Stimulated activated CD4-positive, alpha-beta T cell treated with anti-CD3 and anti-CD28 coated beads, TNF-alpha, amount 100 ng/mL, for 24 hours (primary cell): Measurements from ENCODE around the gene BTK.
A peak's percentile ranks its signal among the peaks of the same experiment; 100 is the strongest.

Experiments
- DNase-seq, 3 experiments: peaks; one replicate each; pipeline ENCODE4 v3.0.0-alpha.2; 2020; ENCODE audit warnings: low read depth in 3 of 3

BTK gene

DNA sequence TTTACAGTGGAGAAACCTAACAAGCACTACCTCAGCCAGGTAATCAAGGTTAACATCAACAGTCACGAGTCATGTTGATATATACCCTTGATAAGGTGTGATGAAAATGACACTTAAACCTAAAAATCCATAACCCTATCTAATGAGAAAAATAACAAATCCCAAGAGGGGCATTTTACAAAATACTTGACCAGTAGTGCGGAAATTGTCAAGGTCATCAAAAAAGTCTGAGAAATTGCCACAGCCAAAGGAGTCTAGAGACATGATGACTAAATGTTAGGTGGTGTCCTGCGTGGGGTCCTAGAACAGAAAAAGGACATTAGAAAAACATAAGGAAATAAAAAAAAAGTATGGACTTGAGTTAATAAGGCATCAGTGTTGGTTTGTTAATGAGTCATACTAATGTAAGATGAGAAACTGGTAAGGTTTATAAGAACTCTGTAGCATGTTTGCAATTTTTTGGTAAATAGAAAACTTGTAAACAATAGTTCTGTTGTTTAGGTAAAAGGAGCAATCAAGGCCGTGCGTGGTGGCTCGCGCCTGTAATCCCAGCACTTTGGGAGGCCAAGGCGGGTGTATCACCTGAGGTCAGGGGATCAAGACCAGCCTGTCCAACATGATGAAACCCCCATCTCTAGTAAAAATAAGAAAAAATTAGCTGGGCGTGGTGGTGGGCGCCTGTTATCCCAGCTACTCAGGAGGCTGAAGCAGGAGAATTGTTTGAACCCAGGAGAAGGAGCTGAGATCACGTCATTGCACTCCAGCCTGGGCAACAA is 7.7 kb upstream of the BTK start:
- DNase-seq: no peak

DNA sequence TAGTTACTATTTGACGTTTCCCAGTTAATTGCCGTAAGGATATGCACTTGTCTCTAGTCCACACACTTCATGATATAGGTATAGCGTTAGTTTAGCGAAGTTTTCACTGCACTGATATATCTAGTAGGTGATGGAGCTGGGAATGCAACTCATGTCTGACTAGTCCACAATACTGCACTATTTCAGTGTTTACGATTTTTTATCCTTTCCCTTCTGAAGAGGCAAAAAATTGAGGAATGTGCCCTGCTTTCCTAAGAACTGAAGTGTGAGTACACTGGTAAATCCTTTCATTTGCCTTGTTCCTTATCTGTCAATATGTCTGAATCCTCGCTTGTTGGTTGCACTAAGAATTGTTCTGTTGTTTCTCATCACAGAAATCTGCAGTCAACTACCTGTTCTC is 5.8 kb upstream of the BTK start:
- no peak for DNase-seq

DNA sequence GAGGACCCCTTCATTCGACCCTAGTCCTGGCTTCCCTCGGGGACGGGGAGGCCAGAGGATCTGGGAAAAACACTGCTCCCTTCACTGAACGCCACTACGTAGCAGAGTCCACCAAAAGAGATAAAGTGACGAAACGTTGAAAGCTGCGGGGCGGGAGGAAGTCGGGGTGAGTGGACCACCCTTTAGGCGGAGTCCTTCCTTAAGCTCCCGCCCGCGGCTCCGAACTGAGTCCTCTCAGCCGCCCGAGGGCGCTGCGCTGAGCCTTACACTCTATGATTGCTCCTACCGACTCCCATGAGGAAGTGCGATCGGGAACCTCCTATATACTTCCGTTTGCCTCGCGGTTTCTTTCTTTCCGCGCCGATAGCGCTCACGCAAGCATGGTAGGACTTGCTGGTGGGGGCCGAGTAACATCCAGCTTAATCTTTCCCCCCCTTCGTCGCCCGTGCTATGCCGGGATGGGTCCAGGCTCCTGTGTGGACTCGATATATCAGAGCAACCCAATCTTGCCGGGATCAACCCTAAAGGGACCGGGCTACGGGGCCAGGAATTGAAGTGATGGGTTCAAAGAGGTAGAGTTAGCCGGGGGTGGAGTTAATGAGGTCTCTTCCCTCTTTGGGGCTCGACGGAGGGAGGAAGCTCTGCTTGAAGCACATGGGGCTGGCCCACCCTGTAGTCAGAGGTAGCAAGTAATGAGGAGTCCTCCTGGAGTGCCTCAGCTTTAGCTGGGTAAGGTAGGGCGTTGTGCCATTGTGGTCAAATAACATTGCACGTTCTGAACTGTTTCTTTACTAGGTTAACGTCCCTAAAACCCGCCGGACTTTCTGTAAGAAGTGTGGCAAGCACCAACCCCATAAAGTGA is 4.9 kb upstream of the BTK start, which contains the start of gene RPL36A:
TSS of gene RPL36A (plus strand) at position 348 of the 862 bp plus-strand sequence. CDS start at position 381, 33 bp downstream.
- peak; percentile 56 to 81 (median 71) for DNase-seq

DNA sequence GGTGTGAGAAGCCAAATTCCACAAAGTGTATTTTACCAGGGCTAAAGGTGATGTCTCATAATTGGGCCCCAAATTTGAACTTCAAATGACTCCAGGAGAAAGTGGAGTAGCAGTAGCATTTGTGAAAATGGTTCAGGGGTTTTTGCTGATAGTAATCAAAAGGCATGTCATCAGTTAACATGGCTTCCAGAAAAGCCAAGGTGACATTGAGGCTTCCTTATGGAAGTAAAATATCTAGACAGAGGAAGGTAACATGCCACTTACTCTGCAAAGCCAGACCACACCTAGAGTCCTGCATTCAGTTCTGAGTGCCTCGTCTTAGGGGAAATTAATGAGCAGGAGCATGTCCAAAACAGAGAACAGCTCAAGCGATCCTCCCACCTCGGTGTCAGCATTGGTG is 2.6 kb upstream of the BTK start:
- DNase-seq: no peak

DNA sequence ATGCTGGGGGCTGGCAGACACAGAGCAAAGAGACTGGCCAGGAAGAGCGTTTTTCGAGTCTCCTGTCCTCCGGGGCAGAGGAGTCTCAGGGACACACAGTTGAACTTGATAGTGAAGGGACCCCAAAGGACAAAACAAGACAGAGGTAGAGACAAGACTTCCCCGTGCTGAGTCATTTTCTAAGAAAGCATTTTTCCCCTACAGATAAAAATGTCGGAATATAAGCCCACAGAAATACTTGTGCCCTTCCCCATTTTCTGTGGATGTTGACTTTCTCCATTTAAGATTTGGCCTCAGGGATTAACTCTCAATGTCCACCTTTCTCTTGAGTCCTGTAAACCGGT is 523 bp upstream of the BTK start:
- no peak for DNase-seq

DNA sequence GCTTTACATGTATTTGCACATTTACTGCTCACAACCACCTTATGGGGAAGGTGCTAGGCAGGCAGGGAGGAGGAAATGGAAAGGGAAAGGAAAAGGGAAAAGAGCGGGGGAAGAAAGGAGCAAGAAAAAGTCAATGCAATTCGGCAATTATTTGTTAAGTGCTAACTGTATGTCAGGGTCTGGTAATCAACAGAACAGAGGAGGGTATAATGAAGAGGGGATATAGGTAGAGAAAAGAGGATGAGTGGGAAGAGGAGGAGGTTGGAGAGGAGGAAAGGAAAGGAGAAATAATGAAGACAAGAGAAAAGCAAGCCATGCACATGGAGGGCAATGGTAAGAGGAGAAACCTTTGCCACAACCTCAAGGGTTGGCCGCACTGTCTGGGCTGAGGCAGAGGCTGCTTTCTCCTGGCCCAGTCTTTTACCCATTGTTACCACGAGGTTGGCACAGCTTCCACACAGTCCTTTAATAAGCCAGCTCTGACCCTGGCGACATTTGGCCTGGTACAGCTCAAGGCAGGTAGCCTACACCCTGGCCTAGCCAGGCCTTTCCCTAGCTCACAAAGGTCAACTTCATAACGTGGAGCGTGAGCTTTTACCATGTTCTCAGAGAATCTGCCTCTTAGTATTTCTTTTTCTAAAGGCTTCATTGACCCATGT is 836 bp downstream of the BTK start:
- no peak for DNase-seq

DNA sequence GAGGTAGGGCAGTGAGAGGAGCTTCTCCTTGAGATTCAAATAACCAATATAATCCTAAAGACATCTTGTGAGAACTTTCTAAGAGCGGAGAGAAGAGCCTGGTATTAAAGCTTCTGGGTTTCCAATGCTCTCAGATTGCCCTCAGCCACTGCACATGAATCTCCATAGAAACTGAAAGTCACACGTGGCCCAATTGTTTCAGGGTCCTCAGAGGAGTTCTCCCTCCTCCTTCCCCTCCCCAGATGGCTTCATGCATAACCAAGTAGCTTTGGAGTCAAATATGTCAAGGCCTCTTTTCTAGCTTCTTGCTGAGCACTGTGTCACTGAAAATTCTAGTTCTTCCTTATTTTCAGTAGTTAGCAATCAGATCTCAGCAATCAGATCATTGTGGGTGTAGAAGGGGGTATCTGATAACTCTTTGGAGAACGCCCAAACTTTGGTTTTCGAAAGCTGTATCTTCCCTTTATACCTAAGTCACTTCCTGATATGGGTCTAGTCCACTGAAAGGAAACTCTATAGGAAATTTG is 2.2 kb downstream of the BTK start:
- no peak for DNase-seq

DNA sequence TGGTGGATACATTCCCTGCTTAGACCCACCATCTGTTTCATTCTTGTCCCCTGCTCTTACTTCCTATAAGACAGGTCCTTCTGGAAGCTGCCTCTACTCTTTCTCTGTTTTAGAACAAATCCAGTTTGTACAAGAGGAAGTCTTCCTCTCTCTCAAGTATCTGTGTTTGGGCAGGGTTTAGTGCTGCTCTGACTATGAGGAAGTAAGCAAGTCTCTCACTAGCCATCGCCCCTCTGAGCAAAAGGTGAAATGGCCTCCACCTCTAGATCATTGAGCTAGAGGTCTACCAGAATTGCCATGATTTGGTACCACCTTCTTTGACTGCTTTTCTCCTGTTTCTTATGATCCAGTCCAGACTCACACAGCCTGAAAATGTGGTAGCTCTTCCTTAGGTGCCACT is 8.4 kb downstream of the BTK start:
- no peak for DNase-seq

DNA sequence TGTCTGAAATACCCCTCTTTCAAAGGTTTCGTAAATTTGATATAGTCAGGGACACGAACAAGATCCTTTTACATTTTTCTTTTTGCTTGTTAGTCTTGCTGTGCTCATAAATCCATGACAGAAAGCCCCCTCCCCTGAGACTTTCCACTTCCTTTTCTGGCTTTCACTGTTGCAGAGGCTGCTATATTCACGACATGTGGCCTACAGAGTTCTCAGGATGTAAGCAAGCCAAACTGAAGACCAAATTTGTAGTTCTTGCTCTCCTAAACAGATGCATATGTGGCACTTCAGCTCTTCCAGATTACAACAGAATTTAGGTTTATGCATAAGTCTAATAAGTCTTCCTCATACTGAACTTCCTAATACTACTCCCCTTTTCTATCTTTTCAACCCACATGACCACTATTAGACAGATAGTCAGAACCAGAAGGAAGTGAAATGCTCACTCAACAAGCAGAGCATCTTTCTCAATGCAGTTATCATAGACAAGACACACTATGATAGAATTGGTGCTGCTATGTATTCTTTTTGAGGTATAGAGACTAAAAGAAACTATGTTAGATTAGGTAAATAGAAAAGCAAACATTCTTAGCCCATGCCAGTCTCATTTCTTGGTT is 15.0 kb downstream of the BTK start:
- DNase-seq: no peak

DNA sequence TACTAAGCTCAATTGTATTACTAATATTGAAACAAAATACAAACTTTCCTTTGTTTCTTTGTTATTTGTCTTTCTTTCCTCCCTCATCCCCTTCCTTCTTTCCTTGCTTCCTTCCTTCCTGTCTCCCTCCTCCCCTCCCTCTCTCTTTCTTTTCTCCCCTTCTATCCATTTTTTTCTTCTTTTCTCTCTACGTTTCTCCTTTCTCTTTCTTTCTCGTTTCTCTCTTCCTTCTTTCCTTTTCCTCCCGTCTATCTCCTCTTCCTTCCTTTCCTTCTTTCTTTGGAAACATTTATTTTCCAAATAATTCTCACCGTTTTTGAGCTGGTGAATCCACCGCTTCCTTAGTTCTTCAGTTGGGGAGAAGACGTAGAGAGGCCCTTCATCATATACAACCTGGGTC is 16.3 kb downstream of the BTK start:
- DNase-seq: no peak

DNA sequence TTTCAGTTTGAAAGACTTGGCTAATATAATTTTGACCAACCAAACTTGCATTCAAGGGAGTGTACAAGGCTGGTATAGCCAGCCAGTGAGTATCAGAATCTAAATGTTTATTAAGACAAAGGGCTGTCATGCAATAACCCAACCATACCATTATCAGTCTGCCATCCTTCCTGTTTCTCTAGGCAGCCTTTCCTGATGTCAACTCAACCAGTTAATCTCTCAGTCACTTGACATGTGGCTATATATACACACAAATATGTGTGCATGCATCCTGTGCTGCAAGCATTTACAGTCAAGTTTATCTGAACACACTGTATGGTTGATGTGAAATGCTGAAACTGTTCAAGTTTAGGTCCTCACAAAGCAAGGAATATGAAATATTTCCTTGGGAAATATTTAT is 17.2 kb downstream of the BTK start:
- no peak for DNase-seq

DNA sequence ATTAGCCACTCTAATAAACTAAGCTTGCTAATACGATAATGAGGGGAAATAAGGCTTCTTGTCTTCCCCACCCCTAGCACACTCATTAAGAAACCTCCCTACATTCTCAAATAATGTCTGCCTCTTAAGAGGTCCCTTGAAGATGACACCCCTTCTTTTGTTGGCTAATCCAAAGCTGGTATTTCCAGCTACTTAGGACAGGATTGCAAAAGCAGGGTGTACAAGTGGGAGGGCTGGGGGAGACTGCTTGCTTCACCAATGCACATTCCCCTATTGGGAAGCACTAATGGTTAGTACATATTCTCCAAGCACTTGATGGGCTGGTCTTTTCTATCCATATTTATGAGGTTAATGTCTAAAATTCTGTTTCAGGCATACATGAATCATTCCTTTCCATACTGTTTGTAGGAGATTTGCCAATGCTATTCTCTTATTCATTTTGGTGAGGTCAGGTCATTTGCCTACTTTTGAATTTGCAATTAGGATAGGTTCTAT is 20.6 kb downstream of the BTK start:
- no peak for DNase-seq

DNA sequence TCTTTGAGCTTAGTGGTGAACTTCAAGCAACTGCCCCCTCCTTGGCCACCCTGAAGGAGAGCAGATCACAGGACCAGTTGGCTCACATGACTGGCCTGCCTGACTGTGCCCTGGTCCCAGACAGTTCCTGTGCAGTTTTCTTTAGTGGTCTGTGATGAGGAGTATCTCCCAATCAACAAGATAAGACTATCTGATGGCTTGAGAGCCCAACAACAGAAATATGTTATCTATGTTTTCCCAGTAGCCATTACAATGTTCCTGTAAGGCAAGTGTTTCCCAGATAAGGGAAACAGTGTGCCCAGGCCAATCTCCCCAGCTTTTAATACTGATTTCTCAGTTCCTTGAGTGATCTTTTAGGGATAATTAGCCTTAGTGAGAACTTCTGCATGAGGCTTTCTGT is 23.2 kb downstream of the BTK start:
- DNase-seq: no peak

DNA sequence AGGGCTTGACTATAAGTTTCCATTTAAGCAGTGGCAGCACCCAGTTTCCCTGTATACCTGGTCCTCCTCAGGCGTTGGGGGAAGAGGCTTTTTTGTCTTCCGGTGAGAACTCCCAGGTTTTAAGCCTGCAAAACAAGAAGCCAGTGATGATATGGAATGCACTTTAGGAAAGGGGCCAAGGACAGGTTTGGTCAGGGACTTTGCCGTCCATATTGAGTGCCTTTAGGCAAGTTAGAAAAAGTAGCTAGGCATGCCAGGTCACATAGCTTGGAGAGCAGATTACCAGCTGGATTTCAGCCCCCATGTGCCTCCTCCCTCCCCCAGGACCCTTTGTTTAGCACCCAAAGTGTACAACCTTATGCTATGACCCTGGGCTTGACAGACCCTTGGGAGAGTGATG is 23.9 kb downstream of the BTK start:
- DNase-seq: no peak

DNA sequence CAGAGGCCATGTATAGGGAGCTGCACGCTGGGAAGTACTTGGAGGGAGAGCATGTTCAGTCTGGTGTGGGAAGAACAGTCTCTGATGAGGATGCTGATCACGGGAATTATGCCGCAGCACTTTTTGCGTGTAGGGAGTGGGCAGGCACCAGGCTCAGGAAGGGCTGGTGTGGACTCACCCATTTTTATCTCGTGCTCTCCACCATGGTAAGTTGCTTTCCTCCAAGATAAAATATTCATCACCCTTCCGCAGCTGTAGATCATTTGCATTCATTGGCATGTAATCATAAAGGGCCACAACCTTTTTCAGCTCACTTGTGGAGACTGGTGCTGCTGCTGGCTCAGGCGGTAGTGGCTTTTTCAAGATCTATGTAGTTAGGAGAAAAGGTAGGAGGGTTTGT is 25.6 kb downstream of the BTK start:
- no peak for DNase-seq

DNA sequence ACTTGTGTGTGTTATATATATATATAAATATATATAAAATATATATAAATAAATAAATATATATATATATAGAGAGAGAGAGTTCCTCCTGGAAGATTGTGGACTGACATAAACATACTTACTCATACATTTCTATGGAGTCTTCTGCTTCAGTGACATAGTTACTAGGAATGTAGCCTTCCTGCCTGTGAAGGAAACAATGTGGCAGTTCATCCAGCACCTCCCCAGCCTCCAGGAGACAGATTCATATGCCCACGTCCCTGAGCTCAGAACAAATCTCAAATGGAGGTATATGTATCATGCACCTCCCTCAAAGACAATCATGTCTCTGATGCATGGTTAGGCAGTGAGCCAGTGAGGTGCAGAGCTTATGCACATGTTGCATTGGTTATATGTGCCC is 26.0 kb downstream of the BTK start:
- no peak for DNase-seq

DNA sequence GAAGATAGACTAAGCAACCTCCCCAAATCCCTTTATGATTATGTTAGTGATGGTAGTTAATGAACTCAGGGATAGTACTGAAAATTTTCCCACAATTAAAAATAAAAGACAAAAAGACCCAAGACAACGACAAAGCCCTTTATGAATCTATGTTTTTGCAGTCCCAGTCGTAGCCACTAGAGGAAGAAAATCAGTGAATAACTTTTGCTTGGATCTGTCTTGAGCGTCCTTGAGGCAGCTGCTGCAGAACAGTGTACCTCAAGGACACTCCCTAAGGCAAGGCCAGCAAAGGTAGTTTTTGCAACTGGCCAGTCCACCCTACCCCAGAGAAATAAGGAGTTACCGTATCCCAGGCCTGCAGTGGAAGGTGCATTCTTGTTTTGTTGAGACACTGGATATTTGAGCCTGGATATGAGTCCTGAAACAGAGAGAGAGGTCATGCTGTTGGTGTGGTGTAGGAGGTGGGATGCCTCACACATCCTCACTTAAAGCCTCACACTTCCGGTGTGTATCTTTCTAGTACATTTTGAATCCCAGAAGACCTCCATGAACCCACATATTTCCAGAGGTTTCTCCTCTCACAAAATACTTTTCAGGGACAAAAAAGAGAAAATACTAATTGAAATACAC is 28.7 kb downstream of the BTK start:
- DNase-seq: no peak

DNA sequence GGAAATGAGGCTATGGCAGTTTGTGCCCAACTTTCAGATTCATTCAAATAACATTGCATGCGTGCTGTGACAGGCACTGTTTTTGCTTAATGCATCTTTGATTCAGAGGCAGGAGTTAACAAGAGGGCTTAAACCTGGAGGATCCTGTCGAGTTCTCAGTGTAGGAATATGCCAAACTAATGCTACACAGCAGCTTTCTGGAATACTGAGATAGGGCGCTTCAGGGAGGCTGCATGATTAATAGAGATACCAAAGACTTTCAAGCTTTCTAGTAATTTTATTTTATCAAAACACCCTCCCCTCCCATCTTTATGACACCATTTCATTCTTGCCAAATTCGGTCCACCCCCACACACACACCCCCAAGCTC is 36.8 kb downstream of the BTK start:
- DNase-seq: no peak

DNA sequence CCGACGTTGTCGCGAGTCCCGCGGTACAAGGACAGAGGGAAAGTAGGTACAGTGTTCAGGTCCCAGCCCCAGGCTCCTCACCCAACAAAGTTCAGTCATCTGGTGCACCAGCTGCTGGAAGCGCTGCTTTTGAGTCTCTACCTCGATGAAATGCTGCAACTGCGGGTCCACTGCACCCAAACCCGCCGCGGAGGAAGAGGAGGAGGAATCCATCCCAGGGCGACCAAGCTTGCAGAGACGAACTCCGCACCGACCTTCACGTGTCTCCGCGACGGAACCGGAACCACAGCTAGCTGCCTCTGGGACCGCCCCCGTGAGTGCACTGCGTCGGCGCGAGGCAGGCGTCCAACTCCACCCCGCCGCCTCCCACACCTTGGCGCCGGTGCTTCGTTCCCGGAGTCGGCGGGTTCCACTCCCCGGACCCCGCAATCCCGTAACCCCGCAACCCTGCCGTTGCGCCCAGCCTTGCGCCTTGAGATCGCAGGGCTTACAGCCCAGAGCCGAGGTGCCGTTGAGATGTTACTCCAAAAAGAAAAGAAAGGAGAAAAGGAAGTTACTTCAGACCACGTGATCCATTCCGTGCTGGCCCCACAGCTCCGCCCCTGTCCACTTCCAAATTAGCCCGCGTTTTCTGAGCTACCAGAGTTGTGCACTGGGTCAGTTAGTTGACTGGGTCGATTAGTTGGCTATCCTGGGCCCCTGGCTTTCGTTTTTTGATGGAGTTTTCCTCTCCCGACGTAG is 37.4 kb downstream of the BTK start, which contains the start of gene TIMM8A:
TSS of gene TIMM8A (minus strand) at position 291 of the 741 bp plus-strand sequence. CDS start at position 213, 78 bp downstream.
- DNase-seq: peak; percentile 49 to 82 (median 59)

DNA sequence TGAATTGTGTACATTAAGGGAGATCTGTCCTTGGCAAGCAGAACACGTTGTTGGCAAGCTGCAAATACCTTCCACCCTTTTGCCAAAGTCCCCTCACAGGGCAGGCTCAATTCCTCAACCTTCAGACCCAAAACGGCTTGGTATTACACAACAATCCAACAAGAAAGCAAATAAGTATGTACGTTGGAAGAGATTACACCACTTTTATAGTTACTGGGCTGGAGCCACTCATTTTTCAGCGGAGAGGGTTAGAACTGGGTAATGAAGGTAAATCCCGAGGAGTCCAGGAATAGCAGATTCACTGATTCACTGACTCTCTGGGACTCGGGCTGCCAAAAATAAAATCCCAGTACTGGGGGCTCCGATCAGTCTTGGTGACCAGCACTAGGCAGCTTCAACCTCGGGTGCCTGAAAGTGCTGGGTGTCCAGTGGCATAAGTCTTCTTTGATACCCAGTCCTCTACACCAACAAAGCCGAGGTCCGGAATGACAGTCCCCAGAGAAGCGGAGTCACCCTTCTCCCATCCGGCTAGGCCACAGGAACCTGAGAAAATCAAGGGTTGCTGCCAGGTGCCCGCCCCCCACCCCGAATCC is 38.0 kb downstream of the BTK start:
- DNase-seq: peak in 1 of 3 experiments; percentile 0
